Activated CD8-positive, alpha-beta T cell treated with anti-CD3 and anti-CD28 coated beads for 36 hours (primary cell): ENCODE results near the gene PSMD8. TPM values are rescaled to one million over a fixed set of nuclear protein-coding genes. Genes with fewer than 3 reads are reported as not detected.

ENCODE experiments used
- ATAC-seq: fragments of 200-7000 bp; cut with Tn5 transposase; one replicate; pipeline ENCODE4 v1.10.0; 2021; ENCODE audit warnings: mild to moderate bottlenecking, moderate library complexity
- CTCF ChIA-PET: fragments of 350-600 bp; sonication (Branson Sonifier 250); formaldehyde crosslinking; loops from one replicate; lab custom pipeline; 2021; ENCODE audit warnings: antibody characterized with exemption; lab: Charles Lee
- POLR2A ChIA-PET: fragments of 350-600 bp; sonication (Branson Sonifier 250); formaldehyde crosslinking; loops from one replicate; lab custom pipeline; 2021; ENCODE audit warnings: antibody characterized with exemption; lab: Charles Lee
- DNase-seq: peaks from one replicate; pipeline ENCODE4 v3.0.0-alpha.2; 2020
- H3K27ac Mint-ChIP-seq: one replicate; pipeline ENCODE4 v1.8.0; 2021; ENCODE audit warnings: mild to moderate bottlenecking, mixed read lengths
- H3K27me3 Mint-ChIP-seq: one replicate; pipeline ENCODE4 v1.8.0; 2021; ENCODE audit warnings: mixed read lengths
- H3K36me3 Mint-ChIP-seq: one replicate; pipeline ENCODE4 v1.8.0; 2021; ENCODE audit warnings: low read depth, mixed read lengths
- H3K4me1 Mint-ChIP-seq: one replicate; pipeline ENCODE4 v1.8.0; 2021; ENCODE audit warnings: low read depth, mixed read lengths
- H3K4me3 Mint-ChIP-seq: one replicate; pipeline ENCODE4 v1.8.0; 2021; ENCODE audit warnings: mild to moderate bottlenecking, moderate library complexity, mixed read lengths
- H3K9me3 Mint-ChIP-seq: one replicate; pipeline ENCODE4 v1.8.0; 2021; ENCODE audit warnings: mixed read lengths
- intact Hi-C: fragments of 100-400 bp; cut with micrococcal nuclease; formaldehyde crosslinking; loops from one replicate; pipeline ENCODE4 v1.10.0; 2022
- total RNA-seq, 2 experiments: library from RNA; stranded (reverse); gene quantifications; one replicate each; pipeline ENCODE4 v1.2.3, GENCODE V29; 2021
- TF ChIP-seq, protein P1 (sequence below): fragments of 200-600 bp; IDR thresholded peaks from one replicate; pipeline ENCODE4 v1.8.0; 2022; ENCODE audit warnings: antibody characterized with exemption, mild to moderate bottlenecking

PSMD8 gene
- total RNA-seq, 2 experiments from 2014 or later: 178 to 191 TPM

DNA sequence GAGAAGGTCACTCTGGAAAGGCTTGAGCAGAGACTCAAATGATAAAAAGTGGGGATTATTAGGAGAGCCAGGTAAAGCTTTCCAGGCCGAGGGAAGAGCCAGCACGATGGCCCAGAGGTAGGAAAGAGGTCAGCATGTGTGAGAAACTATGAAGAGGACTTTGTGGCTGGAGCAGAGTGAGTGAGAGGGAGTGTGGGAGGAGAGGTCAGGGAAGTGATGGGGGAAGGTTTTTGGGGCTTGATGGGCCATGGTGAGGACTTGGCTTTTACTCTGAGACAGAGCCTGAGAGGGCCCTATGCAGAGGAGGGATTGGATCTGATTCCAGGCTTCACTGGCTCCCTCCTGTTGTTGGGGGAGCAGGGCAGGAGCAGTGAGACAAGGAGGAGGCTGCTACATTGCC, 33.4 kb upstream of the PSMD8 start:
- Mint-ChIP-seq H3K36me3 (no peaks in the 10 kb centered on the region), H3K27ac (no peak overlapping the region), H3K4me3 (no peak overlapping the region), H3K9me3 (no peaks in the 10 kb centered on the region), H3K4me1 (peaks cover 12% of the 10 kb centered on the region), H3K27me3 (no peaks in the 10 kb centered on the region)
- ATAC-seq (no peak), DNase-seq (no peak)
- intact Hi-C loops: no loop called here
- CTCF ChIA-PET: no interaction called here
- TF ChIP-seq, protein P1, sequence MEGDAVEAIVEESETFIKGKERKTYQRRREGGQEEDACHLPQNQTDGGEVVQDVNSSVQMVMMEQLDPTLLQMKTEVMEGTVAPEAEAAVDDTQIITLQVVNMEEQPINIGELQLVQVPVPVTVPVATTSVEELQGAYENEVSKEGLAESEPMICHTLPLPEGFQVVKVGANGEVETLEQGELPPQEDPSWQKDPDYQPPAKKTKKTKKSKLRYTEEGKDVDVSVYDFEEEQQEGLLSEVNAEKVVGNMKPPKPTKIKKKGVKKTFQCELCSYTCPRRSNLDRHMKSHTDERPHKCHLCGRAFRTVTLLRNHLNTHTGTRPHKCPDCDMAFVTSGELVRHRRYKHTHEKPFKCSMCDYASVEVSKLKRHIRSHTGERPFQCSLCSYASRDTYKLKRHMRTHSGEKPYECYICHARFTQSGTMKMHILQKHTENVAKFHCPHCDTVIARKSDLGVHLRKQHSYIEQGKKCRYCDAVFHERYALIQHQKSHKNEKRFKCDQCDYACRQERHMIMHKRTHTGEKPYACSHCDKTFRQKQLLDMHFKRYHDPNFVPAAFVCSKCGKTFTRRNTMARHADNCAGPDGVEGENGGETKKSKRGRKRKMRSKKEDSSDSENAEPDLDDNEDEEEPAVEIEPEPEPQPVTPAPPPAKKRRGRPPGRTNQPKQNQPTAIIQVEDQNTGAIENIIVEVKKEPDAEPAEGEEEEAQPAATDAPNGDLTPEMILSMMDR: no peak
- POLR2A ChIA-PET: no interaction called here

DNA sequence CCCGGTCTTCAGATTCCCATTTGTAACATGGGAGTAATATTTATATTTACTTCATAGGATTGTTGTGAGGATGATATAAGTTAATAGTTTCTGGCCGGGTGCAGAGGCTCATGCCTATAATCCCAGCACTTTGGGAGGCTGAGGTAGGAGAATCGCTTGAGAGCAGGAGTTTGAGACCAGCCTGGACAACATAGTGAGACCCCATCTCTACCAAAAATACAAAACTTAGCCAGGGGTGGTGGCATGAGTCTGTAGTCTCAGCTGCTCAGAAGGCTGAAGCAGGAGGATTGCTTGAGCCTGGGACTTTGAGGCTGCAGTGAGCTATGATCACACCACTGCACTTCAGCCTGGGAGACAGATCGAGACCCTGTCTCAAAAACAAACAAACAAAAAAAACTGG, 27.5 kb upstream of the PSMD8 start:
- no peak for DNase-seq
- no peak for ATAC-seq
- CTCF ChIA-PET: no interaction called here
- intact Hi-C loops: no loop called here
- TF ChIP-seq, protein P1: no peak
- Mint-ChIP-seq H3K4me3 (no peak overlapping the region), H3K9me3 (no peaks in the 10 kb centered on the region), H3K27ac (no peak overlapping the region), H3K27me3 (no peaks in the 10 kb centered on the region), H3K36me3 (no peaks in the 10 kb centered on the region), H3K4me1 (no peaks in the 10 kb centered on the region)
- POLR2A ChIA-PET: interaction anchor here (1.5 kb wide), 1 partner anchor 9 kb away, joined by 3 read pairs; no protein-coding TSS in a partner anchor

DNA sequence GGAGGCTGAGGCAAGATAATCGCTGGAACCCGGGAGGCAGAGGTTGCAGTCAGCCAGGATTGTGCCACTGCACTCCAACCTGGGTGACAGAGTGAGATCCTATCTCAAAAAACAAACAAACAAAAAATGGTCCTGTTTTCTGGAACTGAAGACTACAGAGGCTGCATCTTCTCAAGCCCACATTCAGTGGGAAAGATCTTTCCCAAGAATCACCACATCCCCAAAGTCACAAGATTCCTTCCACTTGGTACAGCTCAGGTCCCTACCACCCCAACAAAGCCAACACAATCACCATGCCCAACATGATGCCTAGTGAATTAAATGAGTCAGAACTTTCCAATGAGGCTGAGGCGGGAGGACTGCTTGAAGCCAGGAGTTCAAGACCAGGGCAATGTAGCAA, 23.5 kb upstream of the PSMD8 start:
- Mint-ChIP-seq H3K27ac (no peak overlapping the region), H3K9me3 (no peaks in the 10 kb centered on the region), H3K27me3 (no peaks in the 10 kb centered on the region), H3K36me3 (no peaks in the 10 kb centered on the region), H3K4me1 (no peaks in the 10 kb centered on the region), H3K4me3 (no peak overlapping the region)
- ATAC-seq (no peak), DNase-seq (no peak)
- CTCF ChIA-PET: interaction anchor here (0.7 kb wide), 1 partner anchor 52 kb away, joined by 3 read pairs; the partner anchor contains the start of gene FAM98C
- intact Hi-C loops: no loop called here
- POLR2A ChIA-PET: interaction anchor here (0.6 kb wide), 1 partner anchor 14 kb away, joined by 3 read pairs; no protein-coding TSS in a partner anchor
- TF ChIP-seq, protein P1: no peak

DNA sequence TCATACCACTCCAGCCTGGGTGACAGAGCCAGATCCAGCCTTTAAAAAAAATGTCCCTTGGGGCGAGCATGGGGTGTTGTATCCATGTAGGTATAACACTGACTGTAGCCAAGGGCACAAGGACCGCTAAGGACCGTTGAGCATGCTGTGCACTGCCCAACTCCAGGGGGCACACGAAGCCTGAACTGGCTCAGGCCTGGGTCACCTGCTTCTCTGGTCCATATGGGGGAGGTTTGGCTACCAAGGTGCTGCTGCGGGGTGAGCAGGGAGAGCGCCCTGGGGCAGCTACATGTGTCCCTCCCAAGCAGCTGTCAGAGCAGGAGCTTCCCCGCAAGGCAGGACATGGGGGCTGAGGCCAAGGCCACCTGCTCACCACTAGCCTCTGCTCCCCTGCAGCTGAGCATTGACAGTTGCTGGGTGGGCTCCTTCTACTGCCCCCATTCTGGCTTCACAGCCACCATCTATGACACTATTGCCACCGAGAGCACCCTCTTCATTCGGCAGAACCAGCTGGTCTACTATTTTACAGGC, 22.4 kb upstream of the PSMD8 start:
- TF ChIP-seq, protein P1: no peak
- ATAC-seq: no peak
- Mint-ChIP-seq H3K27ac (no peak overlapping the region), H3K4me3 (no peak overlapping the region), H3K4me1 (no peaks in the 10 kb centered on the region), H3K36me3 (no peaks in the 10 kb centered on the region), H3K27me3 (no peaks in the 10 kb centered on the region), H3K9me3 (no peaks in the 10 kb centered on the region)
- ChIA-PET CTCF (interaction anchor here (0.7 to 1.0 kb wide), 2 partner anchors 22 to 51 kb away, joined by 3 to 6 read pairs; partner anchors contain the start of genes FAM98C and PSMD8), POLR2A (interaction anchor here (0.6 kb wide), 2 partner anchors 26 to 442 kb away, joined by 3 to 4 read pairs; no protein-coding TSS in a partner anchor)
- intact Hi-C loops: no loop called here
- DNase-seq: no peak

DNA sequence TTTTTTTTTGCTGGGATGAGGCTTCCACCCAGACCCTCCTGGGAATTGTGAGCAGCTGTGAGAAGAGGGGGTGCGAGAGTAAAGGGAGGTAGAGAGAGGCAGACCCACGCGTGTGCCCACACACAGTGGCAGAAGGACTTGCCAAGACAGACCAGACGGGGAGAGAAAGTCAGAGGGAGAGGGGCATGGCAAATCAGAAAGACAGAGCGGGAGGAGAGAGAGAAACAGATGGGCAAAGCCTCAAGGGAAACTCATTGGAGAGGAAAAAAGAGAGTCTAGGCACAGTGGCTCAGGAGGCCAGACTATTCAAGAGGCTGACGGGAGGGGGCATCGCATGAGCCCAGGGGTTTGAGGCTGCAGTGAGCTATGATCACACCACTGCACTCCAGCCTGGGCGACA, 21.8 kb upstream of the PSMD8 start:
- ATAC-seq (no peak), DNase-seq (no peak)
- intact Hi-C loops: no loop called here
- Mint-ChIP-seq H3K27ac (no peak overlapping the region), H3K4me3 (no peak overlapping the region), H3K4me1 (no peaks in the 10 kb centered on the region), H3K36me3 (no peaks in the 10 kb centered on the region), H3K27me3 (no peaks in the 10 kb centered on the region), H3K9me3 (no peaks in the 10 kb centered on the region)
- TF ChIP-seq, protein P1: no peak
- ChIA-PET POLR2A (no interaction called here), CTCF (no interaction called here)
